Neural crest cell (in vitro differentiated cells): ENCODE data around the gene CMPK1. TPM values are rescaled to one million over a fixed set of nuclear protein-coding genes. Genes with fewer than 3 reads are reported as not detected.

Experiments used
- DNase-seq: peaks from one replicate; pipeline ENCODE4 v3.0.0; 2021; ENCODE audit warnings: low read depth, mixed read lengths, low spot score
- H3K27ac Mint-ChIP-seq: one replicate; pipeline ENCODE4 v1.8.0; 2021; ENCODE audit warnings: mild to moderate bottlenecking, mixed read lengths; ENCODE audit not compliant: unreplicated experiment
- H3K27me3 Mint-ChIP-seq: 2 replicates; pipeline ENCODE4 v1.8.0; 2021; ENCODE audit warnings: low read depth, mild to moderate bottlenecking, mixed read lengths
- H3K36me3 Mint-ChIP-seq: 2 replicates; pipeline ENCODE4 v1.8.0; 2021; ENCODE audit warnings: low read depth, mild to moderate bottlenecking, mixed read lengths
- H3K4me1 Mint-ChIP-seq: 2 replicates; pipeline ENCODE4 v1.8.0; 2021; ENCODE audit warnings: mixed read lengths
- H3K4me3 Mint-ChIP-seq: one replicate; pipeline ENCODE4 v1.8.0; 2021; ENCODE audit warnings: mild to moderate bottlenecking, mixed read lengths
- H3K9me3 Mint-ChIP-seq: 2 replicates; pipeline ENCODE4 v1.8.0; 2021; ENCODE audit warnings: mixed read lengths
- CTCF ChIP-seq: fragments of 200-600 bp; sonication (generic); conservative IDR thresholded peaks from 2 replicates; pipeline ENCODE4 v1.5.0; 2021; ENCODE audit warnings: antibody characterized with exemption, mild to moderate bottlenecking
- total RNA-seq: library from RNA; stranded (reverse); gene quantifications from 2 replicates; pipeline ENCODE4 v1.2.1, GENCODE V29; 2021

CMPK1 gene
- total RNA-seq, 1 donor from 2014 or later = 59.3 TPM

DNA sequence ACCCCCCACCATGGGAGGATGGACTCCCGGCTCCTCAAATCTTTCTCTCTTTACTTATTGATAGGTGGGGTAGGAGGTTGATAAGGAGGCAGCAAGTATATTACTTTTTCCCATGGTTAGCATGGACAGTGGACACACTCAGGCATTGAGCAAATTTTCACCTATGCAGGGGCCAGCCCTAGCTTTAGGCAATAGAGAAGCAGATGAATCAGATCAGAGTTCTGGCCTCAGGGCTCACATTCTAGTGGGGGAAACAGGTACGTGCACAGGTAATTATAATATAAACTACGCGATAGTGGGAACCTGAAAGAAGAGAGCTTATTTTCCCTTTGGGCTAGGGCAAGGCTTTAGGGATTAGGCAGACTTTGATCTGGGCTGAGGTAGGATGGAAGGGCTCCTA, 69.0 kb downstream of the CMPK1 start:
- Mint-ChIP-seq H3K27ac (no peak overlapping the region), H3K27me3 (peaks cover 14% of the 10 kb centered on the region), H3K9me3 (no peaks in the 10 kb centered on the region), H3K4me1 (no peaks in the 10 kb centered on the region), H3K4me3 (no peak overlapping the region), H3K36me3 (no peaks in the 10 kb centered on the region)
- DNase-seq = no peak
- TF ChIP-seq CTCF = no peak

DNA sequence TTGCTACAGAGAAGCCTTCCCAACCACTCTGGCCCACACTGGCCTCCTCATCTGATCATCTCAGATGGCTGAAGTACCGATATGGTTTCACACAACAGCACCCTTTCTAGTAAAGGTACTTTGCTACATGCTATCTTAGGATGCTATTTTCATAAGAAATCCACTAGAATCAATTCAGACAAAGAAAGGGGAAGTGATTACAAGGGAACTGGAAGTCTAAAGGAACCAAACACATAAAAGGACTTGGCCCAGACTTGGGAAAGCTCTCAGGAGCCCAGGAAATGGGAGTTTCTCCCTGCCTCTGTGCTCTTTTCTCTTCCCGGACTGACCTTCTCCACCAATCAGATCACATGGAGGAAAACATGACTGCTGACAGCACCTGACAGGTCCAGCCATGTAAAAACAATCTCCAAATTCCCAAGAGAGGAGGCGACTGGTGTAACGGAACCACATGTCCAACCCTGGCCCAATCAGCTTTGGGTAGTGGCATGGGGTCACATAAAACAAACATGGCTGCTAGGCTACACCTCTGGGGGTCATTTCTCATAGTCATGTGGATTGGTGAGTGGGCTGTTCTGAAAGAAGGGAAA, 69.8 kb downstream of the CMPK1 start:
- Mint-ChIP-seq H3K36me3 (no peaks in the 10 kb centered on the region), H3K27ac (no peak overlapping the region), H3K9me3 (no peaks in the 10 kb centered on the region), H3K4me3 (no peak overlapping the region), H3K27me3 (peaks cover 17% of the 10 kb centered on the region), H3K4me1 (no peaks in the 10 kb centered on the region)
- no peak for TF ChIP-seq CTCF
- no peak for DNase-seq

DNA sequence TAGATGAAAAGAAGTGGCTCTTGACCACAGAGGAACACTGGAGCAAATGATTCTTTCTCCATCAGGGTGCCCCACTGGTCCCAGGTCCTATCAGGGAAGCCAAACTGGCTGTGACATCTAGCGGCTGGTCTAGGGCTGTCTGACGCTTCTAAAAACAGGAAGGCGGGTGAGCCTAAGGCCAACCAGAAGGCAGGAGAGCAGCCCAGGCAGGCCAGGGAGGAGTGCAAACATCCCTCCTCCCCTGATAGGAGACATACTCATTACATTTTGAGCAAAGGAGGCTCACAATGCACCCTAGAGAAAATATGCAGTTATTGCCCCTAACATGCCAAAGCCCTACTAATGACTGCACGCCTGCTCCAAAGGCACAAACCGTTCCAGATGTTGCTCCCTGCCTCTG, 72.1 kb downstream of the CMPK1 start:
- no peak for TF ChIP-seq CTCF
- no peak overlapping the region for H3K27ac Mint-ChIP-seq
- H3K36me3 Mint-ChIP-seq = no peaks in the 10 kb centered on the region
- no peaks in the 10 kb centered on the region for H3K4me1 Mint-ChIP-seq
- DNase-seq = no peak
- H3K4me3 Mint-ChIP-seq = no peak overlapping the region
- H3K9me3 Mint-ChIP-seq = no peaks in the 10 kb centered on the region
- H3K27me3 Mint-ChIP-seq = peaks cover 26% of the 10 kb centered on the region

DNA sequence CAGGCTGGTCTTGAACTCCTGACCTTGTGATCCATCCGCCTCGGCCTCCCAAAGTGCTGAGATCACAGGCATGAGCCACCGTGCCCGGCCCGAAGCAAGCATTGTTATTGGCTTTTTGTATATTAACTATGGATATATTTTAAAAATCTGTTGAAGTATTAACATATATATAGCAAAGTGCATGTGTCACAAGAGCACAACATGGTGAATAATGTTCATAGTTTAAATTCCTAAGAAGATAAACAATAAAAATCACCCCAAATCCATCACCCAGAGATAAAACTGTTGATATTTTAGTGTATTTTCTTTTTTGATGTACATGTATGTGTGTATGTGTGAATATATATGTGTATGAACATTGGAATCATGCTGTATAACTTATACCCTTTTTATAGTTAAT, 73.4 kb downstream of the CMPK1 start:
- peaks cover 23% of the 10 kb centered on the region for H3K27me3 Mint-ChIP-seq
- no peak for TF ChIP-seq CTCF
- no peaks in the 10 kb centered on the region for H3K4me1 Mint-ChIP-seq
- H3K36me3 Mint-ChIP-seq = no peaks in the 10 kb centered on the region
- no peak overlapping the region for H3K4me3 Mint-ChIP-seq
- no peak overlapping the region for H3K27ac Mint-ChIP-seq
- H3K9me3 Mint-ChIP-seq = no peaks in the 10 kb centered on the region
- DNase-seq = no peak

DNA sequence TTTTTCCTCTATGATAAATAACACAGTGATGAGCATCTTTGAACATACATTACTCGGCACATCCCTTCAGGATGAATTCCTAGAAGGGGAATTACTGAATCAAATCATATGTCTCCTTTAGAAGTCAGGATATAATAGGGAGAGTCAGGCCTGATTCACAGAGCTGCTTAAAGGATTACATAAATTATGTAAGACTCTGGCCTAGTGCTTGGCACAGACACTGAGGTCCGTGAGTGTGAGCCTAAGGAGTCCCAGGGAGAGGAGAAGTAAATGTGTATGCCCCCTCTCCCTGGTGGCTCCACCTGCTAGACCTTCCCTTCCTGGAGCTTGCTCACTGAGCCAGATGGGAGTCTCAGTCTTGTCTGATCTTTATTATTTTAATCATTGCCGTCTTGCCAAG, 73.9 kb downstream of the CMPK1 start:
- Mint-ChIP-seq H3K27ac (no peak overlapping the region), H3K36me3 (no peaks in the 10 kb centered on the region), H3K27me3 (peaks cover 23% of the 10 kb centered on the region), H3K4me3 (no peak overlapping the region), H3K9me3 (no peaks in the 10 kb centered on the region), H3K4me1 (no peaks in the 10 kb centered on the region)
- no peak for DNase-seq
- no peak for TF ChIP-seq CTCF
